Astrocyte (in vitro differentiated cells and primary cell): ENCODE data around the gene RBM44. TPM values are rescaled to one million over a fixed set of nuclear protein-coding genes. Genes with fewer than 3 reads are reported as not detected.

Source experiments
- DNase-seq: peaks from one replicate; pipeline ENCODE4 v3.0.0-alpha.2; 2010; ENCODE audit warnings: low read depth
- FAIRE-seq: peaks from 2 replicates; lab custom pipeline; 2011; peaks lifted over from hg19 to GRCh38; lab: Jason Lieb, UNC
- H2AFZ ChIP-seq: 2 replicates; pipeline ENCODE4 v1.6.0; 2012; ENCODE audit warnings: low read depth, low read length, inconsistent platforms
- H3K27ac ChIP-seq: 2 replicates; pipeline ENCODE4 v1.5.1; 2011; ENCODE audit warnings: low read depth, low read length, inconsistent platforms
- H3K27me3 ChIP-seq: 2 replicates; pipeline ENCODE4 v1.6.0; 2011; ENCODE audit warnings: low read length, inconsistent platforms; ENCODE audit not compliant: insufficient read depth
- H3K36me3 ChIP-seq: 2 replicates; pipeline ENCODE4 v1.5.1; 2011; ENCODE audit warnings: low read length, inconsistent platforms; ENCODE audit not compliant: insufficient read depth
- H3K4me1 ChIP-seq: 2 replicates; pipeline ENCODE4 v1.5.1; 2011; ENCODE audit warnings: low read length, inconsistent platforms; ENCODE audit not compliant: insufficient read depth
- H3K4me2 ChIP-seq: 2 replicates; pipeline ENCODE4 v1.6.0; 2012; ENCODE audit warnings: low read length, inconsistent platforms
- H3K4me3 ChIP-seq: 2 replicates; pipeline ENCODE4 v1.5.1; 2011; ENCODE audit warnings: low read depth, mild to moderate bottlenecking, low read length, inconsistent platforms; ENCODE audit not compliant: insufficient read depth
- H3K79me2 ChIP-seq: 2 replicates; pipeline ENCODE4 v1.6.0; 2012; ENCODE audit warnings: mild to moderate bottlenecking, low read length, inconsistent platforms; ENCODE audit not compliant: insufficient read depth
- H3K9ac ChIP-seq: 2 replicates; pipeline ENCODE4 v1.6.0; 2012; ENCODE audit warnings: mild to moderate bottlenecking, low read length, inconsistent platforms
- H3K9me3 ChIP-seq: 2 replicates; pipeline ENCODE4 v1.5.1; 2012; ENCODE audit warnings: low read depth, mild to moderate bottlenecking, low read length, inconsistent platforms; ENCODE audit not compliant: insufficient read depth
- H4K20me1 ChIP-seq: 2 replicates; pipeline ENCODE4 v1.6.0; 2012; ENCODE audit warnings: low read length, inconsistent platforms; ENCODE audit not compliant: insufficient read depth
- H3K27ac Mint-ChIP-seq: one replicate; pipeline ENCODE4 v1.8.0; 2021; ENCODE audit warnings: mild to moderate bottlenecking, mixed read lengths; ENCODE audit not compliant: unreplicated experiment
- H3K27me3 Mint-ChIP-seq: one replicate; pipeline ENCODE4 v1.8.0; 2021; ENCODE audit warnings: low read depth, mixed read lengths; ENCODE audit not compliant: unreplicated experiment
- H3K36me3 Mint-ChIP-seq: one replicate; pipeline ENCODE4 v1.8.0; 2021; ENCODE audit warnings: low read depth, mixed read lengths; ENCODE audit not compliant: unreplicated experiment
- H3K4me1 Mint-ChIP-seq: one replicate; pipeline ENCODE4 v1.8.0; 2021; ENCODE audit warnings: low read depth, mixed read lengths; ENCODE audit not compliant: unreplicated experiment
- H3K4me3 Mint-ChIP-seq: one replicate; pipeline ENCODE4 v1.8.0; 2021; ENCODE audit warnings: mild to moderate bottlenecking, moderate library complexity, mixed read lengths; ENCODE audit not compliant: unreplicated experiment
- H3K9me3 Mint-ChIP-seq: one replicate; pipeline ENCODE4 v1.8.0; 2021; ENCODE audit warnings: mild to moderate bottlenecking, mixed read lengths; ENCODE audit not compliant: unreplicated experiment
- EZH2 ChIP-seq: IDR thresholded peaks from 2 replicates; pipeline ENCODE4 v1.6.1; 2012; ENCODE audit warnings: mild to moderate bottlenecking, low read length, inconsistent platforms; ENCODE audit not compliant: insufficient read depth
- total RNA-seq: library from RNA; stranded (reverse); gene quantifications from 2 replicates; pipeline ENCODE4 v1.2.1, GENCODE V29; 2021
- TF ChIP-seq, protein P1 (sequence below): IDR thresholded peaks from 2 replicates; pipeline ENCODE4 v1.5.1; 2011; ENCODE audit warnings: low read depth, mild to moderate bottlenecking, inconsistent platforms, low read length, moderate library complexity; ENCODE audit not compliant: insufficient read depth

The RBM44 gene
- total RNA-seq, 1 donor from 2014 or later = 0.32 TPM

- Histone ChIP-seq H3K4me3 (no peak overlapping the region), H3K27me3 (no peaks in the 10 kb centered on the region), H3K9ac (no peak overlapping the region), H3K36me3 (no peaks in the 10 kb centered on the region), H4K20me1 (no peaks in the 10 kb centered on the region), H3K4me2 (no peak overlapping the region), H3K4me1 (no peaks in the 10 kb centered on the region), H3K27ac (no peak overlapping the region), H2AFZ (no peak overlapping the region), H3K9me3 (no peaks in the 10 kb centered on the region), H3K79me2 (no peaks in the 10 kb centered on the region)
- no peak for FAIRE-seq
- Mint-ChIP-seq H3K27ac (no peak overlapping the region), H3K4me1 (peaks cover 3% of the 10 kb centered on the region), H3K27me3 (no peaks in the 10 kb centered on the region), H3K9me3 (no peaks in the 10 kb centered on the region), H3K36me3 (peaks cover 1% of the 10 kb centered on the region), H3K4me3 (no peak overlapping the region)
- DNase-seq = no peak
- no peak for TF ChIP-seq EZH2
- TF ChIP-seq, protein P1, sequence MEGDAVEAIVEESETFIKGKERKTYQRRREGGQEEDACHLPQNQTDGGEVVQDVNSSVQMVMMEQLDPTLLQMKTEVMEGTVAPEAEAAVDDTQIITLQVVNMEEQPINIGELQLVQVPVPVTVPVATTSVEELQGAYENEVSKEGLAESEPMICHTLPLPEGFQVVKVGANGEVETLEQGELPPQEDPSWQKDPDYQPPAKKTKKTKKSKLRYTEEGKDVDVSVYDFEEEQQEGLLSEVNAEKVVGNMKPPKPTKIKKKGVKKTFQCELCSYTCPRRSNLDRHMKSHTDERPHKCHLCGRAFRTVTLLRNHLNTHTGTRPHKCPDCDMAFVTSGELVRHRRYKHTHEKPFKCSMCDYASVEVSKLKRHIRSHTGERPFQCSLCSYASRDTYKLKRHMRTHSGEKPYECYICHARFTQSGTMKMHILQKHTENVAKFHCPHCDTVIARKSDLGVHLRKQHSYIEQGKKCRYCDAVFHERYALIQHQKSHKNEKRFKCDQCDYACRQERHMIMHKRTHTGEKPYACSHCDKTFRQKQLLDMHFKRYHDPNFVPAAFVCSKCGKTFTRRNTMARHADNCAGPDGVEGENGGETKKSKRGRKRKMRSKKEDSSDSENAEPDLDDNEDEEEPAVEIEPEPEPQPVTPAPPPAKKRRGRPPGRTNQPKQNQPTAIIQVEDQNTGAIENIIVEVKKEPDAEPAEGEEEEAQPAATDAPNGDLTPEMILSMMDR = no peak
These were observed 465 bp downstream of the RBM44 start for GRCh38 chr2:237799060-237799428.

DNA sequence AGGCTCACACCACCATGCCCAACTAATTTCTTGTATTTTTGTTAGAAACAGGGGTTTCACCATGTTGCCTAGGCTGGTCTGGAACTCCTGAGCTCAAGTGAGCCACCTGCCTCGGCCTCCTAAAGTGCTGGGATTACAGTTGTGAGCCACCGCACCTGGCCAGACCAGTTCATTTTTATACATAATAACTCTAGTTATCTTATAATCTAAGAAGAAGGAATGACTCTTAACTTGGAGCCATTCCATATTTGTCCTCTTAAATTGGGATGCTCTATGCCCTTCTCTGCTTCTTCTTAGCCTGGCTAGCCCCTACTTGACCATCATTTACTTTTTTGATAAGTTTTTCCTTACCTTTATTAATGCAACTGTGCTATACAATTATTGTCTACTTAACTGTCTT lies 2.9 kb downstream of the RBM44 start:
- H3K4me3 Mint-ChIP-seq = no peak overlapping the region
- no peaks in the 10 kb centered on the region for H3K27me3 ChIP-seq
- no peaks in the 10 kb centered on the region for H3K27me3 Mint-ChIP-seq
- no peaks in the 10 kb centered on the region for H3K36me3 ChIP-seq
- no peak for FAIRE-seq
- no peaks in the 10 kb centered on the region for H3K9me3 Mint-ChIP-seq
- no peak overlapping the region for H3K27ac Mint-ChIP-seq
- H3K79me2 ChIP-seq = no peaks in the 10 kb centered on the region
- no peak for TF ChIP-seq EZH2
- TF ChIP-seq, protein P1 = no peak
- peaks cover 1% of the 10 kb centered on the region for H3K36me3 Mint-ChIP-seq
- no peak overlapping the region for H3K4me3 ChIP-seq
- no peak overlapping the region for H3K27ac ChIP-seq
- no peak for DNase-seq
- no peak overlapping the region for H3K9ac ChIP-seq
- H3K4me1 ChIP-seq = peaks cover 3% of the 10 kb centered on the region
- no peak overlapping the region for H3K4me2 ChIP-seq
- H3K4me1 Mint-ChIP-seq = peaks cover 3% of the 10 kb centered on the region
- no peaks in the 10 kb centered on the region for H4K20me1 ChIP-seq
- no peak overlapping the region for H2AFZ ChIP-seq
- no peaks in the 10 kb centered on the region for H3K9me3 ChIP-seq

GRCh38 chr2:237806334-237806733 lies 7.8 kb downstream of the RBM44 start:
- no peaks in the 10 kb centered on the region for H3K79me2 ChIP-seq
- Mint-ChIP-seq H3K27ac (no peak overlapping the region), H3K27me3 (peaks cover 11% of the 10 kb centered on the region), H3K4me1 (peaks cover 3% of the 10 kb centered on the region), H3K4me3 (no peak overlapping the region), H3K9me3 (no peaks in the 10 kb centered on the region), H3K36me3 (no peaks in the 10 kb centered on the region)
- no peak overlapping the region for H3K4me3 ChIP-seq
- H3K27ac ChIP-seq = no peak overlapping the region
- no peak overlapping the region for H3K9ac ChIP-seq
- no peaks in the 10 kb centered on the region for H3K9me3 ChIP-seq
- no peak overlapping the region for H2AFZ ChIP-seq
- H4K20me1 ChIP-seq = no peaks in the 10 kb centered on the region
- H3K27me3 ChIP-seq = peaks cover 2% of the 10 kb centered on the region
- no peak overlapping the region for H3K4me2 ChIP-seq
- no peak for TF ChIP-seq EZH2
- TF ChIP-seq, protein P1 = no peak
- H3K4me1 ChIP-seq = peaks cover 4% of the 10 kb centered on the region
- no peaks in the 10 kb centered on the region for H3K36me3 ChIP-seq
- DNase-seq (peak; percentile 18), FAIRE-seq (peak; percentile 5)
